SK-N-SH treated with all-trans-retinoic acid at 6 μM for 48 hours (cell line): ENCODE measurements around the gene PHLDA3.

Experiments used
- ATAC-seq: fragments of 200-7000 bp; cut with Tn5 transposase; 3 replicates; pipeline ENCODE4 v1.9.1; 2020; ENCODE audit warnings: mild to moderate bottlenecking, moderate library complexity
- BACH2 ChIP-seq: fragments of 250-450 bp; sonication (Bioruptor Pico); IDR thresholded peaks from 2 replicates; pipeline ENCODE4 v1.9.0; 2021; ENCODE audit warnings: mild to moderate bottlenecking, borderline replicate concordance
- CREB5 ChIP-seq: fragments of 250-450 bp; sonication (Bioruptor Pico); IDR thresholded peaks from 2 replicates; pipeline ENCODE4 v1.5.1; 2020; ENCODE audit warnings: low read depth, mild to moderate bottlenecking, moderate library complexity
- CSDC2 ChIP-seq: fragments of 250-450 bp; sonication (Bioruptor Pico); IDR thresholded peaks from 2 replicates; pipeline ENCODE4 v1.5.0; 2020; ENCODE audit warnings: mild to moderate bottlenecking, moderate library complexity
- GLIS3 ChIP-seq: fragments of 250-450 bp; sonication (Bioruptor Pico); IDR thresholded peaks from 2 replicates; pipeline ENCODE4 v1.5.0; 2020; ENCODE audit warnings: mild to moderate bottlenecking, moderate library complexity
- OSR1 ChIP-seq: fragments of 250-450 bp; sonication (Bioruptor Pico); IDR thresholded peaks from 2 replicates; pipeline ENCODE4 v1.8.0; 2022; ENCODE audit warnings: moderate library complexity, mild to moderate bottlenecking, inconsistent platforms
- POU6F1 ChIP-seq: fragments of 250-450 bp; sonication (Bioruptor Pico); IDR thresholded peaks from 2 replicates; pipeline ENCODE4 v1.8.0; 2021; ENCODE audit warnings: low read depth, mild to moderate bottlenecking, moderate library complexity, borderline replicate concordance
- RARB ChIP-seq: fragments of 250-450 bp; sonication (Bioruptor Pico); IDR thresholded peaks from 2 replicates; pipeline ENCODE4 v1.8.0; 2021; ENCODE audit warnings: mild to moderate bottlenecking, moderate library complexity
- SNAI2 ChIP-seq: fragments of 250-450 bp; sonication (Bioruptor Pico); IDR thresholded peaks from 2 replicates; pipeline ENCODE4 v1.5.0; 2020; ENCODE audit warnings: mild to moderate bottlenecking, moderate library complexity
- ZC3H10 ChIP-seq: fragments of 250-450 bp; sonication (Bioruptor Pico); IDR thresholded peaks from 2 replicates; pipeline ENCODE4 v1.5.1; 2021; ENCODE audit warnings: mild to moderate bottlenecking, moderate library complexity
- ZFP3 ChIP-seq: fragments of 250-450 bp; sonication (Bioruptor Pico); IDR thresholded peaks from 2 replicates; pipeline ENCODE4 v1.5.0; 2020; ENCODE audit warnings: mild to moderate bottlenecking, moderate library complexity
- ZNF565 ChIP-seq: fragments of 450-650 bp; formaldehyde crosslinking; conservative IDR thresholded peaks from 2 replicates; pipeline ENCODE4 v1.5.0; 2020; ENCODE audit warnings: low read depth, mild to moderate bottlenecking, moderate library complexity
- ZNF70 ChIP-seq: fragments of 450-650 bp; formaldehyde crosslinking; IDR thresholded peaks from 2 replicates; pipeline ENCODE4 v1.5.0; 2020; ENCODE audit warnings: mild to moderate bottlenecking, moderate library complexity
- ZNF8 ChIP-seq: fragments of 450-650 bp; formaldehyde crosslinking; IDR thresholded peaks from 2 replicates; pipeline ENCODE4 v1.5.0; 2020; ENCODE audit warnings: mild to moderate bottlenecking, moderate library complexity
- TF ChIP-seq, protein P1 (sequence below): fragments of 250-450 bp; sonication (Bioruptor Pico); IDR thresholded peaks from 2 replicates; pipeline ENCODE4 v1.8.0; 2020; ENCODE audit warnings: mild to moderate bottlenecking, moderate library complexity, borderline replicate concordance

Gene PHLDA3

DNA sequence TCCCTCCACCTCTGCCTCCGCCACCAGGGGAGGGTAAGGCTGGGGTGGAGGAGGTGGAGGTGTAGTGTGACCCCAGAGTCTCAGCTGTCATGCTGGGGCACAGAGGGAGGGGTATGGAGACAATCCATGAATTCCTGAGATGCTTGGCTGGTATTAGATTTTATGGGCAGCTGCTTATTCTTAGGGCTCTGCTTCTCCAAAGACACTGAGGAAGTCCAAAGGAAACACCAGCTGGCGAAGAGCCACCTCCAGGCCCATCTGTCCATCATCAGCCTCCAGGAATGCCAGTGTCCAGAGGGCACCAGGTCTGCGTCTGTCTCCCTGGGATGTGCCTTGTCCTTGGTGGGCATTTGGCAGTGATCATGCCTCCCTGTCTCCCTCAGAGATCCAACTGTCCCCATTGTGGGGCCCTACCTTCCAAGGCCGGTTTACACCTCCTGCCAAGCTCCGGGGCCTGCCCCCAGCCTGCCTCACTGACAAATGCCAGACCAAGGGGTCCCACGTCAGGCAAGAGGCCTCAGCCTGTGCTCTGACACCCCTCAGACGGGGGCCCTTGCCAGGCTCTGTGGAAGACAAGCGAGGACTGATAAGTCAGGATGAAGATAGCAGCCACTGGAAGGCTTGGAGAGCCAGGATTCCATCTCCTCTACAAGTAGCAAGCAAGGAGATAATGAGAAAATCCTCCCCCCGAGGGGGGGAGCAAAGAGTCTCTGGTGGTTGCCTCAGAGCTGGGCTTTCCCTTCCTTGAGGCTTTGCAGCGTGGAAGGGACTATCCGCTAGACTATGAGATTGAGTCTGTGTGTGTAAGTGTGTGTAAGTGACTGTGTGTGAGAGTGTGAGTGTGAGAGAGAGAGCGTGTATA is 49.0 kb downstream of the PHLDA3 start:
- peak; percentile 44 for ATAC-seq
- TF ChIP-seq SNAI2, result no peak
- TF ChIP-seq ZNF70 (CRISPR knock-in tag), result no peak
- TF ChIP-seq POU6F1 (CRISPR knock-in tag), result no peak

- ATAC-seq, result no peak
- no peak for TF ChIP-seq ZC3H10 (CRISPR knock-in tag)
- no peak for TF ChIP-seq ZNF565 (CRISPR knock-in tag)
- no peak for TF ChIP-seq ZNF8 (CRISPR knock-in tag)
- TF ChIP-seq BACH2 (CRISPR knock-in tag), result no peak
- no peak for TF ChIP-seq OSR1 (CRISPR knock-in tag)
Observed at GRCh38 chr1:201419256-201419655, 49.7 kb downstream of the PHLDA3 start.

GRCh38 chr1:201418461-201418860 is 50.5 kb downstream of the PHLDA3 start:
- TF ChIP-seq GLIS3 (CRISPR knock-in tag), result no peak
- TF ChIP-seq ZFP3 (CRISPR knock-in tag), result no peak
- TF ChIP-seq POU6F1 (CRISPR knock-in tag), result no peak
- no peak for TF ChIP-seq ZNF70 (CRISPR knock-in tag)
- no peak for TF ChIP-seq CSDC2 (CRISPR knock-in tag)
- no peak for TF ChIP-seq RARB (CRISPR knock-in tag)
- TF ChIP-seq ZNF8 (CRISPR knock-in tag), result no peak
- TF ChIP-seq CREB5, result no peak
- TF ChIP-seq, protein P1, sequence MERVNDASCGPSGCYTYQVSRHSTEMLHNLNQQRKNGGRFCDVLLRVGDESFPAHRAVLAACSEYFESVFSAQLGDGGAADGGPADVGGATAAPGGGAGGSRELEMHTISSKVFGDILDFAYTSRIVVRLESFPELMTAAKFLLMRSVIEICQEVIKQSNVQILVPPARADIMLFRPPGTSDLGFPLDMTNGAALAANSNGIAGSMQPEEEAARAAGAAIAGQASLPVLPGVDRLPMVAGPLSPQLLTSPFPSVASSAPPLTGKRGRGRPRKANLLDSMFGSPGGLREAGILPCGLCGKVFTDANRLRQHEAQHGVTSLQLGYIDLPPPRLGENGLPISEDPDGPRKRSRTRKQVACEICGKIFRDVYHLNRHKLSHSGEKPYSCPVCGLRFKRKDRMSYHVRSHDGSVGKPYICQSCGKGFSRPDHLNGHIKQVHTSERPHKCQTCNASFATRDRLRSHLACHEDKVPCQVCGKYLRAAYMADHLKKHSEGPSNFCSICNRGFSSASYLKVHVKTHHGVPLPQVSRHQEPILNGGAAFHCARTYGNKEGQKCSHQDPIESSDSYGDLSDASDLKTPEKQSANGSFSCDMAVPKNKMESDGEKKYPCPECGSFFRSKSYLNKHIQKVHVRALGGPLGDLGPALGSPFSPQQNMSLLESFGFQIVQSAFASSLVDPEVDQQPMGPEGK (CRISPR knock-in tag), result no peak
- TF ChIP-seq ZNF565 (CRISPR knock-in tag), result no peak
- TF ChIP-seq, all 23 proteins: peak for 0
- no peak for ATAC-seq
